COLO668 (cell line): Measurements from ENCODE around the gene SECTM1.
A peak's percentile ranks its signal among the peaks of the same experiment; 100 is the strongest.
"Not testable (repeated sequence)": the region's sequence is repeated elsewhere in the genome, so short reads cannot be mapped to it uniquely, and the experiment has no call there.

Source experiments
- DNase-seq: peaks from one replicate; lab custom pipeline; 2025; ENCODE audit not compliant: unreplicated experiment; lab: John Stamatoyannopoulos, UW

SECTM1 gene

DNA sequence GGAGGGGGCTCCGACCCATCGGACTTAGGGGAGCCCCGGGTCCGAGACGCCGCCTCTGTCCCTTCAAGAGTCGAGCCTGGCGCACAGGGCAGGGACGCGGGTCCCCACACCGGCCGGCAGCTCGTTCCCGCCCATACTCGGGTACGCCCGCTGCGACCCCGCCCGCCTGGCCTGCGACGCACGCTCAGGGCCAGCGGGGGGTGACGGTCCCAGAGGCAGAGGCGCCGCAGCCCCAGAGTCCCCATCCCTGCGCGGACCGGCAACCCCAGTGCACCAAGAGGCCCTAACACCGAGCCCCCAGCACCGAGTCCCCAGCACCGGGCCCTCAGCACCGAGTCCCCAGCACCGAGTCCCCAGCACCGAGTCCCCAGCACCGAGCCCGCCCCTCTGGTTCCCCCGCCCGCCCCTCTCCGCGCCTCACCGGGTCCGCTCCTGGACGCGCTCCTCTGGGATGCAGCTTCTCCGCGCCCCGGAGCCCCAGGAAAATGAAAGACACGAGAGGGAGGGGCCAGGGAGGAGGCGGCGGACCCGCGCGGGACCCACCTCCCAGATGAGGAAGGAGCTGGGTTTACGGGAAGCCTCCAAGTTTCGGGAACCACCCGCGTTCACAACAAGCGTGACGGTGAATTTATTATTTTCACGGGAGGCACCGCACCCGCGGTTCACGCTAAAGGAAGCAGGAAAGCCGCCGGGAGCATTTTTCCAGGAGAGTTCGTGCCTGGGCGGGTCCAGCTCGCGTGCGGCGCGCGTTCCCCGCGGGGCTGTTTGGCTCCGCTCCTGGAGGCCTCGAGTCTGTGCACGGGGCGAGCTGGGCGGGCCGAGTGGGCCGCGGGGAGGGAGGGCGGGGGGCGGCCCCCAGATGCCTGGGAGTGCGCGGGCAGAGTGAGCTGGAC is at the start of gene SECTM1:
TSS of gene SECTM1 (minus strand) at position 488 of the 893 bp plus-strand sequence. CDS start 6,526 bp downstream, outside the sequence.
- DNase-seq, result peak; percentile 35

DNA sequence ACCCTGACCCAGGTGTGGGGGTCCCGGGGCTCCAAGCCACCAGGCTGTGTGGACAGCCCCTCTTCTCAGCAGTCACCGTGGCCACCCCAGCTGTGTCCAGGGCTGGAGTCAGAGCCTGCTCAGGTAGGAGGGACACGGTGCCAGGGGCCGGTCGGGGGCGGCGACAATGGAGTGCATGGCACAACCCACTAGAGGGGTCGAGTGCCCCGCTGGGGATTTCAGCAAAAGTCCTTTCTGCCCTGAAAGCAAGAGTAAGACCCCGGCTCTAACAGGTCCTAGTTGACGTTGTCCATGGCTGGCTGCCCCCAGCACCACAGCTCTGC is 49.3 kb upstream of the SECTM1 start:
- DNase-seq, result no peak

DNA sequence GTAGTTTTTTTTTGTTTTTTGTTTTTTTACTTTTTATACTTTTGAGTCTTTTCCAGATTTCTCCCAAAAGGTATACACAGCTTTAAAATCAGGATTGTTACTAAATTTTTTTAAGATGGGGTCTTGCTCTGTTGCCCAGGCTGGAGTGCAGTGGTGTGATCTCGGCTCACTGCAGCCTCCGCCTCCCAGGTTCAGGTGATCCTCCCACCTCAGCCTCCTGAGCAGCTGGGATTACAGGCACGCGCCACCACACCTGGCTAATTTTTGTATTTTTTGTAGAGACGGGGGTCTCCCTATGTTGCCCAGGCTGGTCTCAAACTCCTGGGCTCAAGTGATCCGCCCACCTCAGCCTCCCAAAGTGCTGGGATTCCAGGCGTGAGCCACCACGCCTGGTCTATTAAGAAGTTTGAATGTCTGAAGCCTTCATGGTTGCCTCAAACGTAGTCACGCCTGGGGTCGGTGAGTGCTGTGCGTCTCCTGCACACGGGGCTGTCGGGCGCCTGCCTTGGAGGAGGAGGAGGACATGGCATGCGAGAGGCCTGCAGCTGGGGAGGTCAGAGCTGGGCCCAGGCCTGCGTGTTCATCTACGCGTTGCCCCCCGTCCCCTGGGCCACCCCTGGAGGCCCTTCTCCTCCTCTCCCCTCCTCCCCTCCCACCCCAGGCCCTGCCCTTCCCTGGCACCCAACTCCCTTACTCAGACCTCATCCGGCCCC is 48.8 kb upstream of the SECTM1 start:
- not testable (repeated sequence) for DNase-seq

GRCh38 chr17:82381703-82382009 is 48.1 kb upstream of the SECTM1 start:
- not testable (repeated sequence) for DNase-seq

- DNase-seq, result no peak
Measured at GRCh38 chr17:82380860-82381702, 47.5 kb upstream of the SECTM1 start.

- DNase-seq, result no peak
Measured at GRCh38 chr17:82378741-82379021, 45.1 kb upstream of the SECTM1 start.

DNA sequence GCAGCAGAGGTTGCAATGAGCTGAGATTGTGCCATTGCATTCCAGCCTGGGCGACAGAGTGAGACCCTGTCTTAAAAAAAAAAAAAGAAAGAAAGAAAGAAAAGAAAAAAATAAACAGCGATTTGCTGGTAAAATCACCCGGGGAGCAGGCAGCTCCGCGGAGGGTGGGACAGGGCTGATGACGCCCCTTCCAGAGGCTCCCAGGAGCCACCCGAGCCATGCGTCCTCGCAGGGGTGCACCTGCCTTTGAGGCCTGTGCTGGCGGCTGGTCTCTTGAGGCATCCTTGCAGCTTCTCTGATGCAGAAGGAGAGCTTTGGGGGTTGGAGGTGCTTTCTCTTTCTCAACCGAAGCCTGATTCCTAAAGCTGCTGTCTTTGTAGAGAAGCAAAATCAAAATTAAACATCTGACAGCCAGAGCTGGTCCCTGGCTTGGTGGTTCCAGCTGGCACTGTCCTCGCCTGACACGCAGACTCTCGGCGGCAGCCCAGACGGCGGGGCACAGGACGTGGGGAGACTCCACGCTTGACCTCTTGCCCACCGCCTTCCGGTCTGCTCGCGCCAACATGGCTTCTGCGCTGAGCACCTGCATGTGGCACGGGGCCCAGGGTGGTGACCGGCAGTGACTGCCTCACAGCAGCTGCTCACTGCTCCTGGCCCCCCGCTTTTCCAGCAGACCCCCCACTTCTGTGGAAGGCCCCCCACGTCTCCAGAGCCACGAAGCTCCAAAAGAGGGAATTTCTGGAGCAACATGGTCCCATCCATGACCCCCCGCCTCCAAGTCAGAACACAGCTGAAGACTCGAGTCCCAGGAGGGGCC is 44.6 kb upstream of the SECTM1 start:
- no peak for DNase-seq

DNA sequence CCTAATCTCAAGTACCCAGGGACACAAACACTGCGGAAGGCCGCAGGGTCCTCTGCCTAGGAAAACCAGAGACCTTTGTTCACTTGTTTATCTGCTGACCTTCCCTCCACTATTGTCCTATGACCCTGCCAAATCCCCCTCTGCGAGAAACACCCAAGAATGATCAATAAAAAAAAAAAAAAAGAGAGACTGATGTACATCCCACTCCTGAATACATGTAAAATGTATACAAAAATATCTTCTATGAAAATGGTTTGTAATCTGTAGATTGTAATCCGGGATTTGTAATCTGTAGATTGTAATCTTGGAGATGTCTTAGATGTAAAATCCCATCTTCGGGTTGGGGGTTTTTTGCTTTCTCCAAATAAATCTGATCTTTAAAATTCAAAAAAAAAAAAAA is 43.7 kb upstream of the SECTM1 start:
- DNase-seq, result not testable (repeated sequence)

GRCh38 chr17:82376042-82376730 is 42.6 kb upstream of the SECTM1 start:
- DNase-seq, result no peak

DNA sequence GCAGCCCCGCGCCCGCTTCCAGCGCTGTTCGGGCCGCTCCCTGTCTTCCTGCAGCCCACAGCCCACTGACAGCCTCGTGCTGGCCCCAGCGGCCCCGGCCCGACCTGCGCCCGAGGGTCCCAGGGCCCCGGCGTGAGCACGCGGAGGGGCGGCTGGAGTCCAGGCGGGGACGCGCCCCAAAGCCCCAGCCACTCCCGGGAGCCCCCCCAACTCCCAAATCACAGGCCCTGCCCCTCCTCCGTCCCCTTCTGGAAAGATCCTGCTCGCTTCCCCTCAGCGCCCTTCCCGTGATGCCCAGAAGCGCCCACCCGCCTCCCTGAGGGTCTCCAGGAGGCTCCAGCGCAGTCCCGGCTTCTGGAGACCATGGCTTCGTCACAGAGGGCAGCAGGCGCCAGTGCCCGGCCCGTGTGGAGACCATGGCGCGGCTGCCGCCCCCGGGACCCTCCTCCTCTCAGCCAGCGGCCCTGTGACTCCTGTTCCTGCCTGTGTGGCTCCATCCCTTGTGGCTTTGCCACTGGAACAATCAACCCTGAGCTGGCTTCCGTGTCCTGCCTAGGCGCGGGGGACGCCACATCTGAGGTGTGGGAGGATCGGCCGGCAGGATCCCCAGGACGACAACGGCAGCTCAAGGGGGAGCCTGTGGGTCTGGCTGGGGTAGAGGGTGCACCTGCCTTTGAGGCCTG is 41.9 kb upstream of the SECTM1 start:
- no peak for DNase-seq

GRCh38 chr17:82374626-82375331 is 41.2 kb upstream of the SECTM1 start:
- peak; percentile 75 for DNase-seq

GRCh38 chr17:82373731-82374625 is 40.4 kb upstream of the SECTM1 start:
- no peak for DNase-seq

GRCh38 chr17:82373072-82373452 is 39.5 kb upstream of the SECTM1 start:
- not testable (repeated sequence) for DNase-seq

DNA sequence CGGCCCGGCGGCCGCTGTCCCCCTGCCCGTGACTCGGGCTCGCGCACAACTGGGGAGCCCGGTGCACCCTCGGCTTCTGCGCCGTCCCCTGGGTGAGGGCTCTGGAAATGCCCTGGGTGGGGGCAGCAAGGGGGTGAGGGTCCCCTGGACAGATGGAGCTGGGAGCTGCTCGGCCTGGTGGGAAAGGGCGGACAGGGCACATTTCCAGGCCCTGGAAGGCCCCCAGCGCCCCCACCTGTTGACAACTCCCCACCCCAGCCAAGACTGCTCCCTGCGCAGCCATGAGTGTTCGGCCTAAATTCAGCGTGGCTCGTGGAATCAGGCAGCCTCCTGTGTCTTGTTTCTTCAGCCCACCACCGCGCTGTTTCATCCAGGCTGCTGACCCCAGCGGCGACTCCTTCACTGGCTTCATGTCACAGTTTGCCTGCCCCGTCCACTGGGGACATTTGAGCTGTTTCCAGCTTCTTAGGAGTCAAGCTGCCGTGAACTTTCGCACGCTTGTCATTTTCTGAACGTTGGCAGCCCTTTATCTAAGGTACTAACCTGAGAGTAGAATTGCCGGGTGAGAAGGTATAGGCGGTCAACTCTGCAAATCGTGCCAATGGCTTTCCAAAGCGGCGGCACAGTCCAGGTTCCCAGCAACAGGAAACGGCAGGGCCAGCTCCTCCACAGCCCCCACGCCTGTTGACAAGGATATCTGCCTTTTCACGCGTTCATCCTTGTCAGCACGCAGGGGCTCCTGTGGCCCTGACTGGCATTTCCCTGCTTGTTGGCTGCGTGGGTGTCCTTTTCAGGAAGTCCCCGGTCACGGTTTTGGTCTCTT is 38.9 kb upstream of the SECTM1 start:
- DNase-seq, result no peak

GRCh38 chr17:82371333-82372248 is 38.0 kb upstream of the SECTM1 start, which contains the start of gene UTS2R:
UTS2R (plus strand) TSS chr17:82371765; CDS start chr17:82374325, 2,560 bp downstream.
- DNase-seq, result peak; percentile 11
